Pulmonary artery endothelial cell (primary cell): ENCODE measurements around the gene SOWAHC. TPM values are rescaled to one million over a fixed set of nuclear protein-coding genes. Genes with fewer than 3 reads are reported as not detected.
"Not testable (repeated sequence)": the region's sequence is repeated elsewhere in the genome, so short reads cannot be mapped to it uniquely, and the experiment has no call there.

Experiments used
- DNase-seq: peaks from one replicate; pipeline ENCODE4 v3.0.0-alpha.2; 2011; ENCODE audit warnings: low read depth, low spot score
- total RNA-seq: library from RNA; depleted of rRNA; stranded (reverse); fragments of >200 nt; gene quantifications from 2 replicates; pipeline ENCODE4 v1.2.3, GENCODE V29; 2014

The SOWAHC gene, protein sequence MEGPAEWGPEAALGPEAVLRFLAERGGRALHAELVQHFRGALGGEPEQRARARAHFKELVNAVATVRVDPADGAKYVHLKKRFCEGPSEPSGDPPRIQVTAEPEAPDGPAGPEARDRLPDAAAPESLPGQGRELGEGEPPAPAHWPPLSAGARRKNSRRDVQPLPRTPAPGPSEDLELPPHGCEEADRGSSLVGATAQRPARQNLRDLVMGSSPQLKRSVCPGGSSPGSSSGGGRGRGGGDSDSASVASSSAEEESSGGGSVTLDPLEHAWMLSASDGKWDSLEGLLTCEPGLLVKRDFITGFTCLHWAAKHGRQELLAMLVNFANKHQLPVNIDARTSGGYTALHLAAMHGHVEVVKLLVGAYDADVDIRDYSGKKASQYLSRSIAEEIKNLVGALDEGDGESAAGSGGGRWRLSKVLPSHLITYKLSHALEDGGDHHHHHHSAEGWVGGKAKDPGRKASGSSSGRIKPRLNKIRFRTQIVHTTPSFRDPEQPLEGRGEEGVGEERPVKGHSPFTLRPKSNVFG
- 2.6 and 6.4 TPM in 2 replicates for total RNA-seq

DNA sequence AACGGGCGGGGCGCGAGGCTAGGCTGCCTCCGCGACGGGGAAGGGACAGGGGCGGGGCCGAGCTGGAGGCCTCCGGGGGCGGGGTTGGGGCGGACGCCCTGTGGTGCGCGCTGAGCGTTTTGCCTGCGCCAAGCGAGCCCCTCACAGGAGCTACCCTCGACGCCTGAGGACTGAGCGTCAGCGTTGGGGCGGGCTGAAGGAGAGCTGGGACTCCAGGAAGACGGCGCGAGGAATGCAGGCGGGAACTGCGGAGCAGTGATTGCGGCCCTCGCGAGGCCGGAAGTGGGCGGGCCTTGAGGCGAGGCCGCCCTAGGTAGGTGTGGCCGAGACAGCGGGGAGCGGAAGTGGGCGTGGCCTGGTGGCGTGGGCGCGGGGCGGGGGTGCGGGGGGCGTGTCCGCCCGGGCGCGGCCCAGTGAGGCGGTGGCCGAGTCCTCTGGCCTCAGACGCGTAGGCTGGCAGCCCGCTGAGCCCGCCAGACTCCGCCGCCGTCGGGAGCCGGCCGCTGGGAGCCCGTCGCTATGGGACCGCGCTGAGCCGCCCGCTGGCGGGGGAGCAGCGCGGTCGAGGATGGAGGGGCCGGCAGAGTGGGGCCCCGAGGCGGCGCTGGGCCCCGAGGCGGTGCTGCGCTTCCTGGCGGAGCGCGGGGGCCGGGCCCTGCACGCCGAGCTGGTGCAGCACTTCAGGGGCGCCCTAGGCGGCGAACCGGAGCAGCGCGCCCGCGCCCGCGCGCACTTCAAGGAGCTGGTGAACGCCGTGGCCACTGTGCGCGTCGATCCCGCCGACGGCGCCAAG is at the start of gene SOWAHC, which contains the start of gene SEPTIN10:
Gene SOWAHC, plus strand, starts transcription at position 443 of the 793 bp plus-strand sequence. Its CDS starts 126 bp downstream, at position 569.
Gene SEPTIN10, minus strand, starts transcription at position 45 of the 793 bp plus-strand sequence. CDS start 139 bp downstream, outside the sequence.
- DNase-seq = peak; percentile 97

DNA sequence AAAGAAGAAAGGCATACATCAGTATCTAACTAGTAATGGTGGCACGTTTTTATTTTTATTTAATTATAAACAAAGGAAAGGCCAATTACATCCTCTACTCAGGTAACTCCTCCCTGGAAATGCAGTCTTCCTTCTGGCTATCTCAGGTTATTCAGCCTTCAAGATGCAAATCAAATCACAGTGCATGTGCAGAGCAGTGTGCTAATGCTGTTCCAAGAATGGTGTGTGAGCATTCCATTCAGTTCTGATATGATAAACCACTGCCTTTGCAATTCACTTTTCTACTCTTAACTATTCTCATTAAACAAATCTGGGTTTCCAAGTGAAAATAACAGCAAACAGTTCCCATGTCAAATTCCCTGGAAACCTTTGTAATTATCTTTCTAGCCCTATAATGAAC is 38.8 kb upstream of the SOWAHC start:
- DNase-seq = no peak

DNA sequence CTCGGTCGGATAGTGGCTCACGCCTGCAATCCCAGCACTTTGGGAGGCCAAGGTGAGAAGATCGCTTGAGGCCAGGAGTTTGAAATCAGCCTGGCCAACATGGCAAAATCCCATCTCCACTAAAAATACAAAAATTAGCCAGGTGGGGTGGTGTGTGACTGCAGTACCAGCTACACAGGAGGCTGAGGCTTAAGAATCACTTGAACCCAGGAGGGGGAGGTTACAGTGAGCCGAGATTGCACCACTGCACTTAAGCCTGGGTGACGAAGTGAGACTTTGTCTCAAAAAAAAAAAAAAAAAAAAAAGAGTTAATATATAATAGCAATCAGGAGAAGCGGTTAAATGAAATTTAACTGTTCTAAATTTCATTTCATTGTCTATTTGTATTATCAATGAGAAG is 36.5 kb upstream of the SOWAHC start:
- DNase-seq = not testable (repeated sequence)

DNA sequence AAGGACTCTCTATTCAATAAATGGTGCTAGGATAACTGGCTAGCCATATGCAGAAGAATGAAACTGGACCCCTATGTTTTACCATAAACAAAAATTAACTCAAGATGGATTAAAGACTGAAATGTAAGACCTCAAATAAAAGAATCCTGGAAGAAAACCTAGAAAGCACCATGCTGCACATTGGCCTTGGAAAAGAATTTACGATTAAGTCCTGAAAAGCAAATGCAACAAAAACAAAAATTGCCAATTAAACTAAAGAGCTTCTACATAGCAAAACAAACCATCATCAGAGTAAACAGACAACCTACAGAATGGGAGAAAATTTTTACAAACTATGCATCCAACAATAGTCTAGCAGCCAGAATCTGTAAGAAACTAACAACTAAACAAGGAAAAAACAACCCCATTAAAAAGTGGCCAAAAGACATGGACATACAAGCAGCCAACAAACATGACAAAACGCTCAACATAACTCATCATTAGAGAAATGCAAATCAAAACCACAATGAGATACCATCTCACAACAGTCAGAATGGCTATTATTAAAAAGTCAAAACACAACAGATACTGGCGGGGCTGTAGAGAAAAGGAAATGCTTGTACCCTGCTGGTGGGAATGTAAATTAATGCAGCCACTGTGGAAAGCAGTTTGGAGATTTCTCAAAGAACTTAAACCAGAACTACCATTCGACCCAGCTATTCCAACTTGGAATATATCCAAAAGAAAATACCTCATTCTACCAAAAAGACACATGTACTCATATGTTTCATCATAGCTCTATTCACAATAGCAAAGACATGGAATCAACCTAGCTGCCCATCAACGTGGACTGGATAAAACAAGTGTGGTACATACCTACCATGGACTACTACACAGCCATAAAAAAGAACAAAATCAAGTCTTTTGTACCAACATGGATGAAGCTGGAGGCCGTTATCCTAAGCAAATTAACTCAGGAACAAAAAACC is 31.0 kb upstream of the SOWAHC start:
- DNase-seq = no peak

DNA sequence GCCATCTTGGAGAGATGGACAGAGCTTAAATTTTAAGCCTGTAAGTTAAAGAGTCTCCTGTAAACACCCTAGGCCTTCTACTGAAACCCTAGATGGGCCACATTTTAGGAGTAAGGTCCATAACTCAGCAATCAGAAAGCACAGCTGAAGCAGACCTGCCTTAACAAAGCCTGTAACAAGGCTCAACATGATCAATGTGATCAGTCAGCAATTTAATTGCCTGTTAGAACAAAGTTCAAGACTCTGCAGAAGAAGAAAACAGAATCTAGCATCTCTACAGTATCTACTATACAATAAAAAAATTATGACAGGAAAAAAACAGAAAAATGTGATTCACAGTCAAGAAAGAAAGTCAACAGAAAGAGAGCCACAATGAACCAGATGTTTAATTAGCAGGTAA is 27.5 kb upstream of the SOWAHC start:
- DNase-seq = no peak

DNA sequence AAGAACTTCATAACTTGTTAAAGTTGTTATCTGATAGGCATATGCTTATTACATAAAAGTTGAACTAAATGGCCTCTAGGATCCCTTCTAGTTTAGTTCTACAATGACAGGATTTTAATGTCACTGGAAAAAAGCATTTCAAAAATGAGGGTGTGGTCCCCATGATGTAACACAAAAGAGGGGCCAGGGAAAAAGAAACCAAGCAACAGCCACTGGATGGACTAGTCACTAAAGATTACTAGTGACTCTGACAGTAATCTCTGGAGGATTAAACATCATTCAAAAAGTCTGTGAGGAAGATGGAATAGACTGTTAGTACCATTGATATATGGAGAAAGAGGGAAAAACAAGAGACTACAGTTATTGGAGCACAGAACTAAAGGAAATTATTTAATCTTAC is 23.0 kb upstream of the SOWAHC start:
- DNase-seq = no peak

DNA sequence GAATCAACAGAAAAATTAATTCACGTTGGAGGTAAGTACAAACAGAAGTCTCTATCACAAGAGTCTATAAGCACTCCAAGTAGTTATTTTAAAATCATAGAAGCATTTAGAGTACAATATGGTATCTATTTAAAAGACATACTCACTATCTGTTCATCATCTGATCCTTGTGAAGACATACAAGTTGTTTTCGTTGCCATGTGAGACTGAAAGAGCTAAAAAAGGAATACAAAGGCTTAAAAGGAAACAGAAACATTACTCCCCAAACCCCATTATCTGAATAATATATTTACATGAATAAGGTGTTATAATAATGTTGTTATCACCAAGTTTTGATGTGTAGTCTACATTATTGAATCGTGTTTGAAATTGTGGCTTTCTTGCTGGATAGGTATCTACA is 21.3 kb upstream of the SOWAHC start:
- no peak for DNase-seq

DNA sequence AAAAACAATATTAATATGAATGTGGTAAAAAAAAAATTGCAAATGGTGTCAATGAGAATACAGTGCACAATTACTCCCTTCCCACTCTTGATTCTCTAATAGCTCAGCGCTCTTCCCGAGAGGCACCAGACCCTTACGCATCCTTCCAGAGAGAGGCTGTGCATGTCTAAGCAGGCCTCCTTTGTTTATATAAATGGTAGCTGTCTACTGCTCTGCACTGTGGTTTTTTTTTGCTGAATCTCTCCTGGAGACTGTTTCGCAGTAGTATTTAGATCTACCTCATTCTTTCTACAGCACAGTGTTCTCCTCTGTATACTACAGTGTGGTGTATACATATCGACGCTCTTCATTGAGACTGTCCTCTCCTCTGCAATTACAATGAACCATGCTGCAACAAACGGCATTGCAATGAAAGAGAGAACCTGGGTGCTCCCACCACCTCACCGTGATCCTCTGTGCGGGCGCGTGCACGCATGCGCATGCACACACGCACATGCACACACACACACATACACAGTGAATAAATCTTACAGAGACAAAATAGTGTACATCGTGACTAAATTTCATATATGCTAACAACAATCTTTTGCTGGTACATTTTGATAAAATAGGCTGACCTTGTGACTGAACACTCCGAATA is 19.8 kb upstream of the SOWAHC start:
- DNase-seq = no peak

DNA sequence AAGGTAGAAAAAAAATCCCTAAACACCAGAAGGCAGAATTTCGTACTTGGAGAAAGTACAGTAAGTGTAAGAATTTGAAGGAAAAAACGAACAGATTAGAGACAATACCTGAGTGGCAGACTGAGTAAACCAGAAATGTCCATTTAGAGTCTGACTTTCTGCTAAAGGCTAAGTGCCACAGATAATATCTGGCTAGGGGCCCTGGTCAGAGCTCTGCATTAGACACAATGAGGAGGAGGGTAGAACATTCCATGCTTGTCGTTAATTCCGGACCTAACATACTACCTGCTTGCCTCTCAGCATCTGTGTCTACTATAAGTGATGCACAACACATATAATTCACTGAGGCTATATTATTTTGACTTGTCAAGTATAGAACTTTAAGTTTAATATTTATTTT is 18.5 kb upstream of the SOWAHC start:
- DNase-seq = no peak

DNA sequence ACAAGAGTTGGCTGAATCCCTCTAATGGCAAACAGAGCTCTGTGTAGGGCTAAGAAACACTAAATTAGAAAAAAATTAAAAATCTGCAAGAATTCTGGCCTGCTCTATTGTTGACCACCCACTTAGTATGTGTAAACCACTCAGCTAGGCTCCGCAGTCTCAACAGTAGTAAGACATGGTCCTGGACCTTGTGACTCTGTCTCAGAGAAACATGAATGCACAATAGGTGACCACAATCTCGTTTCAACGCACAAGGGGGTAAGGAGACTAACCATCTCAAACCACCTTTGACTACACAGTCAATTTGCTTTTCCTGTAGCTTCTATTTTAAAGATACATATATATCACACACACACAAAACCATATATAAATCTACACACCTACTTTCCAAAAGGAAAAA is 16.9 kb upstream of the SOWAHC start:
- DNase-seq = no peak

DNA sequence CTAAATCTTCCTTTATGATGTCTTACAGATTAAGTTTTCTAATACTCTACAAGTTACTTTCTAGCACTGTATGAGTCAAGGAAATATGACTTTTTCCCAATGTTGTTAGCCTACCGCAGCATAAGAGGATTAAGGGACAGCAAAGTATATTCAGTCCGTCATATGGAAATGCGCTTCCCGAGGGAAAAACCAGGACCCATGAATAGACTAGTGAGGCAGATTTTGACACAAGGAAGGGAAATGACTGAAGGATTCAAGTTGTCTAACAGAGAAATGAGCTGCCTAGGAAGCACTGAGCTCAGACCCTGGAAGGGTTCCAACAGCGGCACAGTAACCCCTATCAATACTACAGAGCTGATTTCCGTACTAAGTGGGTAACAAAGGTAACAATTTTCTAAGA is 12.4 kb upstream of the SOWAHC start:
- DNase-seq = no peak

DNA sequence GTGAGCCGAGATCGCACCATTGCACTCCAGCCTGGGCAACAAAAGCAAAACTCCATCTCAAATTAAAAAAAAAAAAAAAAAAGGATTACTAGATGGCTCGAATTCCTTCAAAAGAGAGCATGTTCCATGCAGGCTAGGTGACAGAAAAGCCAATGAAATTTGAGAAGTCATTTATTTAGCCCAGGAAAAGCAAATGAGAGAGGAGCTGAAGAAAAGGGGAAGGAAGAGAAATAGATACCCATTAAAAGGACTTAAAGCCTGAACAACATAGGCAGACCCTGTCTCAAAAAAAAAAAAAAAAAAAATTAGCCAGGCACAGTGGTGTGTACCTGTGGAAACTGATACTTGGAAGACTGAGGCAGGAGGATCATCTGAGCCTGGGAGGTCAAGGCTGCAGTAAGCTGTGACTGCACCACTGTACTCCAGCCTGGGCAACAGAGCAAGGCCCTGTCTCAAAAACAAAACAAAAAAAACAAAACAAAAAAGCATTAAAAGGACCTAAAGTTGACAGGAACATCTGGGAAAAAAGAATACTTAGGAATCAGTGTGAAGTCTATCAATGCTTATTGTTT is 11.5 kb upstream of the SOWAHC start:
- DNase-seq = no peak

DNA sequence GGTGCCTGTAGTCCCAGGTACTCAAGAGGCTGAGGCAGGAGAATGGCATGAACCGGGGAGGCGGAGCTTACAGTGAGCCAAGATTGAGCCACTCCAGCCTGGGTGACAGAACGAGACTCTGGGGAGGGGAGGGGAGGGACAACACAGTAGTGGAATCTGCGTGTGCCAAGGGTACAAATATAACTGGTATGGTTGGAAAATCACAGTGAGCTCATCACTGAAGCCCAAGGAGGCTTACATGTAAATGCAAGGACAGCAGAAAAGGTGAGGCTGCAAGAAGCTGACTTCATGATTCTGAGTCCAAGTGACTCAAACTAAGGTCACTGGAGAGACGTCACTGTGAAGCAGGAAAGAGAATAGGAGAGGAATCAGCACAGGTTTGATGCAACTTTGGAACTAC is 9.6 kb upstream of the SOWAHC start:
- no peak for DNase-seq

DNA sequence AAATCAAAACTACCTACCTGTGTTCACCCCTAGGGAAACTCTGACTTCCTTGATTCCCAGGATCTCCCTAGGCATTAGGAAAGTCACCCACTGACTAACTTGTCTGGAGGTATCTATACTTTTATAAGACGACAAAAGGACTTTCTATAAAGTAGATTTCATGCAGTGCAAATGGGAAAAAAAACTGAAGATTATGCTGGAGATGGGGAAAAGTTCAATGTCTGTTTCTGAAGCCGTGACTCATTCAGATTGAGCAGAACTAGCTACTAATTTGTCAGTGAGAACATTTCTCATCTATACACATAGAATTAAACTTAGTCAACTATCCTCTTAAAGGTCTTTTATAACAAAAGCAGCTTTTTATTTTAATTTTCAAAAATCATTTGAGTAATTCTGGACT is 6.4 kb upstream of the SOWAHC start:
- DNase-seq = no peak

DNA sequence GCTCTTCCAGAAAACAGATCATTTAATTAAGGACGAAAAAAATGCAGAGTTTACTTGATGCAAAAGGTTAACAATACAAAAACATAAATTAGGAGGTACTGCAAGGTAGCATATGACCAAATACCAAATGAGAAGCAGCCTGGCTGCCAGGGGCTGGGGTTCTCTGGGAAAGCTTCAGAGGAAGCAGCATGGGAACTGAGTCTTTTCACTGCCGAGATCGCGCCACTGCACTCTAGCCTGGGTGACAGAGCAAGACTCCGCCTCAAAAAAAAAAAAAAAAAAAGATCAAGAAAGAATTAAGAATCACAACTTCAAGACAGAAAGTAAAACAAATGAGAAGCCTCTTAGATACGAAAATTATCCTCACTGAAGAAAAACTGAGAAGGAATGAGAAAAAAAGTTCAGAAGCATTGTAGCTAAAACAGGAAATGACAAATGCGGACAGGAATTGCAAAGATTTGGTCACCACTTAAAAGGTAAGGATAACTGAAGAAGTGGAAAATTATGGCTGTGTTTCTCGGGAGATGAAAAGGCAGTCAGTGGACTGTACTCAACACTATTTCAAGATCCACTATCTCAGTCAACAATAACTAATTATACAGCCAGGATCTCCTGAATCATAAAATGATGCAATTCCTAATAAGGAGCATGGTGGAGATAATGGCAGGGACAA is 4.7 kb upstream of the SOWAHC start:
- no peak for DNase-seq

DNA sequence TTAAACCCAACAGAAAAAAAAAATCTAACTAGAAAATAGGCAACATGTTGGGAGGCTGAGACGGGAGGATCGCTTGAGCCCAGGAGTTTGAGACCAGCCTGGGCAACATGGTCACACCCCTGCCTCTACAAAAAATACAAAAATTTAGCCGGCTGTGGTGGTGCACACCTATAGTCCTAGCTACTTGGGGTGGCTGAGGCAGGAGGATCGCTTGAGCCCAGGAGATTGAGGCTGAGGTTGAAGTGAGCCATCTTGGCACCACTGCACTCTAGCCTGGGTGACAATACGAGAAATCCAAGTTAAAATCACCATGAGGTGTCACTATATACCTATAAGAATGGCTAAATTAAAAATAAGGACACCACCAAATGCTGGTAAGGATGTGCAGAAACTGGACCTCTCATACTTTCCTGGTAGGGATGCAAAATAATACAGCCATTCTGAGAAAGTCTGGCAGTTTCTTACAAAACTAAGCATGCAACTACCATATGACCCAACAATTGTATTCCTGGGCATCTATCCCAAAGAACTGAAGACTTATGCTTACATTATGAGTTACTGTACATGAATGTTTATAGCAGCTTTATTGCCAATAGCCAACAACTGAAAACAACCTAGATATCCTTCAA is 2.6 kb upstream of the SOWAHC start:
- DNase-seq = no peak

DNA sequence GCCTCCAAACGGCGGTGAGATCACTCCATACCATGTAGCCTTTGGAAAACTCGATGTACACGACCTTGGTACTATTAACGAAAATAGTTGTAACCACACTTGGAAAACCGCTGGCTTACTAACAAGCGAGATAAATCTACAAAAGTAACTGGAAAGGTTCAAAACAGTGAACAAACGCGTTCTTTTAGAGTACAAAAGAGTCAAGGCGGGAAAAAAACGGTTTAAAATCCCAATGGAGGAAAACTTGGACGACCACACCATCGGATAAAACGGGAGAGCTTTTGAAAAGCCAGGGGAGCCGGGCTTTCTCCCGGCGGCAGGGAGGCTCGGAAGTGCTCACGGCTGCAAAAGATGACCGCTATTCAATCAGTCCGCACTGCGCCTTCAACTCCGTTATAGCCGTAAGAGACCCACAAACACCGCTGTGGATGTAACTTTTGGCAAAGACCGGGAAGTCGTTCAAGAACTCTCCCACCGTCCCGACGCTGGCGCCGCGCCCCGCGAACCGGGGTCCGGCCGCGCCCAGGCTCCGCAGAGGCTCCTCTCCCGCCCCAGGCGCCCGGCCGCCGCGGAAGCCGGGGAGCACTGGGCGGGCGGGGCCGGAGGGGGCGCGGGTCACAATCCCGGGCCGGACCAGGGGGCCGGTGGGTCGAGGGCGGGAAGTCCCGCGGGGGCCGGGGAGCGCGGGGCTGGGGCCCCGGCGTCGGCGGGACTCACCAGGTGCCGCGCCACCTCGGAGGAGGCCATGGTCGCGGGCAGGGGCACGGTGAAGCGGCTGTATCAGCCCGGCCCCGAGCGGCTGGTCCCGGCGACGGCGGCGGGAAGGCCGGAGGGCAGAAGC is 863 bp upstream of the SOWAHC start:
- no peak for DNase-seq
